ENCODE measurements around the gene ARID4B.

GRCh38 chr1:235244974-235245592 is 82.9 kb downstream of the ARID4B start:
- no peak for TF ChIP-seq POLR2A (IDR thresholded peaks at IDR 0.05; ENCODE audit: low read depth, low read length)
- TF ChIP-seq, protein P1, sequence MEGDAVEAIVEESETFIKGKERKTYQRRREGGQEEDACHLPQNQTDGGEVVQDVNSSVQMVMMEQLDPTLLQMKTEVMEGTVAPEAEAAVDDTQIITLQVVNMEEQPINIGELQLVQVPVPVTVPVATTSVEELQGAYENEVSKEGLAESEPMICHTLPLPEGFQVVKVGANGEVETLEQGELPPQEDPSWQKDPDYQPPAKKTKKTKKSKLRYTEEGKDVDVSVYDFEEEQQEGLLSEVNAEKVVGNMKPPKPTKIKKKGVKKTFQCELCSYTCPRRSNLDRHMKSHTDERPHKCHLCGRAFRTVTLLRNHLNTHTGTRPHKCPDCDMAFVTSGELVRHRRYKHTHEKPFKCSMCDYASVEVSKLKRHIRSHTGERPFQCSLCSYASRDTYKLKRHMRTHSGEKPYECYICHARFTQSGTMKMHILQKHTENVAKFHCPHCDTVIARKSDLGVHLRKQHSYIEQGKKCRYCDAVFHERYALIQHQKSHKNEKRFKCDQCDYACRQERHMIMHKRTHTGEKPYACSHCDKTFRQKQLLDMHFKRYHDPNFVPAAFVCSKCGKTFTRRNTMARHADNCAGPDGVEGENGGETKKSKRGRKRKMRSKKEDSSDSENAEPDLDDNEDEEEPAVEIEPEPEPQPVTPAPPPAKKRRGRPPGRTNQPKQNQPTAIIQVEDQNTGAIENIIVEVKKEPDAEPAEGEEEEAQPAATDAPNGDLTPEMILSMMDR (IDR thresholded peaks at IDR 0.05; ENCODE audit: extremely low read depth in 1 of 2, insufficient read depth in 1 of 2, low read depth in 1 of 2, low read length in 2 of 2), result no peak
- no peak for TF ChIP-seq MYC (IDR thresholded peaks at IDR 0.05; ENCODE audit: low read depth, low read length)
- no peak for TF ChIP-seq POLR2AphosphoS5 (IDR thresholded peaks at IDR 0.05; ENCODE audit: insufficient read depth, low read depth, low read length)
- TF ChIP-seq EZH2 (IDR thresholded peaks at IDR 0.05; ENCODE audit: borderline replicate concordance, low read depth, low read length, severe bottlenecking), result no peak
